WTC11 (cell line): Measurements from ENCODE around the gene QSOX2. TPM values are rescaled to one million over a fixed set of nuclear protein-coding genes. Genes with fewer than 3 reads are reported as not detected.

Experiments used
- ATAC-seq: fragments of 200-7000 bp; cut with Tn5 transposase; 2 replicates; pipeline ENCODE4 v1.10.0; 2021; ENCODE audit warnings: mild to moderate bottlenecking, moderate library complexity
- CTCF ChIA-PET: fragments of 300-600 bp; sonication (Branson Sonifier 250); formaldehyde crosslinking; loops from one replicate; lab custom pipeline; 2021; ENCODE audit warnings: antibody characterized with exemption; lab: Charles Lee
- POLR2A ChIA-PET: fragments of 350-600 bp; sonication (Branson Sonifier 250); formaldehyde crosslinking; loops from one replicate; lab custom pipeline; 2021; ENCODE audit warnings: antibody characterized with exemption; lab: Charles Lee
- DNase-seq: peaks from one replicate; pipeline ENCODE4 v3.0.0; 2021; ENCODE audit warnings: low spot score
- H3K27ac Mint-ChIP-seq: 2 replicates; pipeline ENCODE4 v1.8.0; 2021; ENCODE audit warnings: mixed read lengths
- H3K27me3 Mint-ChIP-seq: 2 replicates; pipeline ENCODE4 v1.8.0; 2021; ENCODE audit warnings: low read depth, mild to moderate bottlenecking, moderate library complexity, mixed read lengths
- H3K36me3 Mint-ChIP-seq: 2 replicates; pipeline ENCODE4 v1.8.0; 2021; ENCODE audit warnings: mixed read lengths
- H3K4me1 Mint-ChIP-seq: 2 replicates; pipeline ENCODE4 v1.8.0; 2022; ENCODE audit warnings: mixed read lengths
- H3K4me3 Mint-ChIP-seq: 2 replicates; pipeline ENCODE4 v1.8.0; 2021; ENCODE audit warnings: mild to moderate bottlenecking, moderate library complexity, mixed read lengths
- H3K9me3 Mint-ChIP-seq: 2 replicates; pipeline ENCODE4 v1.8.0; 2021; ENCODE audit warnings: mixed read lengths
- ESRRA ChIP-seq: sonication (generic); formaldehyde crosslinking; IDR thresholded peaks from 2 replicates; pipeline ENCODE4 v1.8.1; 2022; ENCODE audit warnings: mild to moderate bottlenecking, missing genetic modification reagents, borderline replicate concordance
- FOXP1 ChIP-seq: sonication (generic); formaldehyde crosslinking; IDR thresholded peaks from 2 replicates; pipeline ENCODE4 v1.8.0; 2022; ENCODE audit warnings: missing genetic modification reagents, mild to moderate bottlenecking, moderate library complexity, borderline replicate concordance
- NR1H2 ChIP-seq: sonication (generic); formaldehyde crosslinking; IDR thresholded peaks from 2 replicates; pipeline ENCODE4 v1.9.0; 2021; ENCODE audit warnings: mild to moderate bottlenecking, moderate library complexity, missing genetic modification reagents
- PRRX2 ChIP-seq: fragments of 250-450 bp; sonication (Bioruptor Pico); IDR thresholded peaks from 2 replicates; pipeline ENCODE4 v1.8.0; 2021; ENCODE audit warnings: mild to moderate bottlenecking
- SMAD3 ChIP-seq: sonication (generic); formaldehyde crosslinking; IDR thresholded peaks from 2 replicates; pipeline ENCODE4 v1.8.0; 2022; ENCODE audit warnings: missing genetic modification reagents, mild to moderate bottlenecking, borderline replicate concordance
- SP1 ChIP-seq: sonication (generic); formaldehyde crosslinking; conservative IDR thresholded peaks from 2 replicates; pipeline ENCODE4 v1.8.1; 2022; ENCODE audit warnings: missing genetic modification reagents
- ZNF317 ChIP-seq: sonication (generic); formaldehyde crosslinking; IDR thresholded peaks from 2 replicates; pipeline ENCODE4 v1.8.1; 2023; ENCODE audit warnings: low read depth, mild to moderate bottlenecking, moderate library complexity, missing genetic modification reagents, borderline replicate concordance
- total RNA-seq: library from RNA; stranded (reverse); gene quantifications from 3 replicates; pipeline ENCODE4 v1.2.3, GENCODE V29; 2021
- TF ChIP-seq, protein P1 (sequence below): sonication (generic); formaldehyde crosslinking; IDR thresholded peaks from 2 replicates; pipeline ENCODE4 v1.8.0; 2023; ENCODE audit warnings: missing genetic modification reagents, mild to moderate bottlenecking, borderline replicate concordance
- TF ChIP-seq, protein P2 (sequence below): sonication (generic); formaldehyde crosslinking; IDR thresholded peaks from 2 replicates; pipeline ENCODE4 v1.8.1; 2023; ENCODE audit warnings: mild to moderate bottlenecking, moderate library complexity, missing genetic modification reagents
- TF ChIP-seq, protein P3 (sequence below): sonication (generic); formaldehyde crosslinking; IDR thresholded peaks from 2 replicates; pipeline ENCODE4 v1.8.1; 2023; ENCODE audit warnings: mild to moderate bottlenecking, missing genetic modification reagents, borderline replicate concordance
- TF ChIP-seq, protein P4 (sequence below): fragments of 250-450 bp; sonication (Bioruptor Pico); IDR thresholded peaks from 2 replicates; pipeline ENCODE4 v2.1.2; 2022; ENCODE audit warnings: mild to moderate bottlenecking, moderate library complexity
- TF ChIP-seq, protein P5 (sequence below): sonication (generic); formaldehyde crosslinking; IDR thresholded peaks from 2 replicates; pipeline ENCODE4 v1.8.0; 2022; ENCODE audit warnings: mild to moderate bottlenecking, missing genetic modification reagents
- TF ChIP-seq, protein P6 (sequence below): fragments of 250-450 bp; sonication (Bioruptor Pico); conservative IDR thresholded peaks from 2 replicates; pipeline ENCODE4 v1.9.0; 2021; ENCODE audit warnings: mild to moderate bottlenecking
- TF ChIP-seq, protein P7 (sequence below): sonication (generic); formaldehyde crosslinking; conservative IDR thresholded peaks from 2 replicates; pipeline ENCODE4 v1.8.1; 2023; ENCODE audit warnings: mild to moderate bottlenecking, low read depth, missing genetic modification reagents, moderate library complexity

Gene QSOX2
- total RNA-seq, 1 experiment from 2014 or later = 33.2 TPM

DNA sequence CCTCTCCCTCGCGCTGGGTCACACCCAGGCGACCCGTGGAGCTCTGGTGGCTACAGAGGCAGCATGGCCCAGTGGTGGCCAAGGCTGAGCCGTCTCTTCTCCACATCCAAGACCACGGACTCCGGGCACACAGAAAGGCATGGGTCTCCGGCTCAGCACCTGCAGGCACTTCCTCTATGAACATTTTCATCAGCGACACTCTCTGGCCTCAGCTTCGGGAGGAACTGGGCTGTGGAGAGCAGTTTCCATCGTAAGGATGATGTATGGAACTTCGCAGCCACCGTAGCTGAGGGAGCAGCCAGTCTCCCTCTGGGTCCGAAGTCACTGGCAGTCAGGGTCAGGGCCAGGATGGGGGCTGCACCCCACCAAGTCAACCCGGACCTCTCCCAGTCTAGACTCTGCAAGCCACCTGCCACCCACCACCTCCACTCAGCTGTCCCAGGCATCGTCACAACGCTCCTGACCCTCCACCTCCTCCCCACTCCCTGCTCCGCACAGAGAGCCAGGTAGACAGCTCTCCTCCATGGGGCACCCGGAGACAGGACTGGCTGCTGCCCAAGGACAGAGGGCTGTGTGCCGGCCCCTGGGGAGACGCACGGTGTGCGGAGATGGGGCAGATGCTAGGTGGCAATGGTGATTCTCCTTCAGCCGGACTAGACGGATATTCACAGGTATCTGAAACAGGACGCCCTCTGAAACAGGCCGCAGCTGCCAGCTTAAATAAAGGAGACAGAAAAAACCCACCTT is 9.7 kb downstream of the QSOX2 start (continued):
- TF ChIP-seq, protein P1, sequence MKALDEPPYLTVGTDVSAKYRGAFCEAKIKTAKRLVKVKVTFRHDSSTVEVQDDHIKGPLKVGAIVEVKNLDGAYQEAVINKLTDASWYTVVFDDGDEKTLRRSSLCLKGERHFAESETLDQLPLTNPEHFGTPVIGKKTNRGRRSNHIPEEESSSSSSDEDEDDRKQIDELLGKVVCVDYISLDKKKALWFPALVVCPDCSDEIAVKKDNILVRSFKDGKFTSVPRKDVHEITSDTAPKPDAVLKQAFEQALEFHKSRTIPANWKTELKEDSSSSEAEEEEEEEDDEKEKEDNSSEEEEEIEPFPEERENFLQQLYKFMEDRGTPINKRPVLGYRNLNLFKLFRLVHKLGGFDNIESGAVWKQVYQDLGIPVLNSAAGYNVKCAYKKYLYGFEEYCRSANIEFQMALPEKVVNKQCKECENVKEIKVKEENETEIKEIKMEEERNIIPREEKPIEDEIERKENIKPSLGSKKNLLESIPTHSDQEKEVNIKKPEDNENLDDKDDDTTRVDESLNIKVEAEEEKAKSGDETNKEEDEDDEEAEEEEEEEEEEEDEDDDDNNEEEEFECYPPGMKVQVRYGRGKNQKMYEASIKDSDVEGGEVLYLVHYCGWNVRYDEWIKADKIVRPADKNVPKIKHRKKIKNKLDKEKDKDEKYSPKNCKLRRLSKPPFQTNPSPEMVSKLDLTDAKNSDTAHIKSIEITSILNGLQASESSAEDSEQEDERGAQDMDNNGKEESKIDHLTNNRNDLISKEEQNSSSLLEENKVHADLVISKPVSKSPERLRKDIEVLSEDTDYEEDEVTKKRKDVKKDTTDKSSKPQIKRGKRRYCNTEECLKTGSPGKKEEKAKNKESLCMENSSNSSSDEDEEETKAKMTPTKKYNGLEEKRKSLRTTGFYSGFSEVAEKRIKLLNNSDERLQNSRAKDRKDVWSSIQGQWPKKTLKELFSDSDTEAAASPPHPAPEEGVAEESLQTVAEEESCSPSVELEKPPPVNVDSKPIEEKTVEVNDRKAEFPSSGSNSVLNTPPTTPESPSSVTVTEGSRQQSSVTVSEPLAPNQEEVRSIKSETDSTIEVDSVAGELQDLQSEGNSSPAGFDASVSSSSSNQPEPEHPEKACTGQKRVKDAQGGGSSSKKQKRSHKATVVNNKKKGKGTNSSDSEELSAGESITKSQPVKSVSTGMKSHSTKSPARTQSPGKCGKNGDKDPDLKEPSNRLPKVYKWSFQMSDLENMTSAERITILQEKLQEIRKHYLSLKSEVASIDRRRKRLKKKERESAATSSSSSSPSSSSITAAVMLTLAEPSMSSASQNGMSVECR (CRISPR knock-in tag) = no peak
- TF ChIP-seq SP1 (no peak), NR1H2 (CRISPR knock-in tag) (no peak), SMAD3 (no peak), ESRRA (CRISPR knock-in tag) (no peak), ZNF317 (CRISPR knock-in tag) (no peak), FOXP1 (no peak)
- TF ChIP-seq, protein P2, sequence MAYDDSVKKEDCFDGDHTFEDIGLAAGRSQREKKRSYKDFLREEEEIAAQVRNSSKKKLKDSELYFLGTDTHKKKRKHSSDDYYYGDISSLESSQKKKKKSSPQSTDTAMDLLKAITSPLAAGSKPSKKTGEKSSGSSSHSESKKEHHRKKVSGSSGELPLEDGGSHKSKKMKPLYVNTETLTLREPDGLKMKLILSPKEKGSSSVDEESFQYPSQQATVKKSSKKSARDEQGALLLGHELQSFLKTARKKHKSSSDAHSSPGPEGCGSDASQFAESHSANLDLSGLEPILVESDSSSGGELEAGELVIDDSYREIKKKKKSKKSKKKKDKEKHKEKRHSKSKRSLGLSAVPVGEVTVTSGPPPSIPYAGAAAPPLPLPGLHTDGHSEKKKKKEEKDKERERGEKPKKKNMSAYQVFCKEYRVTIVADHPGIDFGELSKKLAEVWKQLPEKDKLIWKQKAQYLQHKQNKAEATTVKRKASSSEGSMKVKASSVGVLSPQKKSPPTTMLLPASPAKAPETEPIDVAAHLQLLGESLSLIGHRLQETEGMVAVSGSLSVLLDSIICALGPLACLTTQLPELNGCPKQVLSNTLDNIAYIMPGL (CRISPR knock-in tag) = no peak
- TF ChIP-seq, protein P3, sequence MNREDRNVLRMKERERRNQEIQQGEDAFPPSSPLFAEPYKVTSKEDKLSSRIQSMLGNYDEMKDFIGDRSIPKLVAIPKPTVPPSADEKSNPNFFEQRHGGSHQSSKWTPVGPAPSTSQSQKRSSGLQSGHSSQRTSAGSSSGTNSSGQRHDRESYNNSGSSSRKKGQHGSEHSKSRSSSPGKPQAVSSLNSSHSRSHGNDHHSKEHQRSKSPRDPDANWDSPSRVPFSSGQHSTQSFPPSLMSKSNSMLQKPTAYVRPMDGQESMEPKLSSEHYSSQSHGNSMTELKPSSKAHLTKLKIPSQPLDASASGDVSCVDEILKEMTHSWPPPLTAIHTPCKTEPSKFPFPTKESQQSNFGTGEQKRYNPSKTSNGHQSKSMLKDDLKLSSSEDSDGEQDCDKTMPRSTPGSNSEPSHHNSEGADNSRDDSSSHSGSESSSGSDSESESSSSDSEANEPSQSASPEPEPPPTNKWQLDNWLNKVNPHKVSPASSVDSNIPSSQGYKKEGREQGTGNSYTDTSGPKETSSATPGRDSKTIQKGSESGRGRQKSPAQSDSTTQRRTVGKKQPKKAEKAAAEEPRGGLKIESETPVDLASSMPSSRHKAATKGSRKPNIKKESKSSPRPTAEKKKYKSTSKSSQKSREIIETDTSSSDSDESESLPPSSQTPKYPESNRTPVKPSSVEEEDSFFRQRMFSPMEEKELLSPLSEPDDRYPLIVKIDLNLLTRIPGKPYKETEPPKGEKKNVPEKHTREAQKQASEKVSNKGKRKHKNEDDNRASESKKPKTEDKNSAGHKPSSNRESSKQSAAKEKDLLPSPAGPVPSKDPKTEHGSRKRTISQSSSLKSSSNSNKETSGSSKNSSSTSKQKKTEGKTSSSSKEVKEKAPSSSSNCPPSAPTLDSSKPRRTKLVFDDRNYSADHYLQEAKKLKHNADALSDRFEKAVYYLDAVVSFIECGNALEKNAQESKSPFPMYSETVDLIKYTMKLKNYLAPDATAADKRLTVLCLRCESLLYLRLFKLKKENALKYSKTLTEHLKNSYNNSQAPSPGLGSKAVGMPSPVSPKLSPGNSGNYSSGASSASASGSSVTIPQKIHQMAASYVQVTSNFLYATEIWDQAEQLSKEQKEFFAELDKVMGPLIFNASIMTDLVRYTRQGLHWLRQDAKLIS (CRISPR knock-in tag) = no peak
- TF ChIP-seq, protein P4, sequence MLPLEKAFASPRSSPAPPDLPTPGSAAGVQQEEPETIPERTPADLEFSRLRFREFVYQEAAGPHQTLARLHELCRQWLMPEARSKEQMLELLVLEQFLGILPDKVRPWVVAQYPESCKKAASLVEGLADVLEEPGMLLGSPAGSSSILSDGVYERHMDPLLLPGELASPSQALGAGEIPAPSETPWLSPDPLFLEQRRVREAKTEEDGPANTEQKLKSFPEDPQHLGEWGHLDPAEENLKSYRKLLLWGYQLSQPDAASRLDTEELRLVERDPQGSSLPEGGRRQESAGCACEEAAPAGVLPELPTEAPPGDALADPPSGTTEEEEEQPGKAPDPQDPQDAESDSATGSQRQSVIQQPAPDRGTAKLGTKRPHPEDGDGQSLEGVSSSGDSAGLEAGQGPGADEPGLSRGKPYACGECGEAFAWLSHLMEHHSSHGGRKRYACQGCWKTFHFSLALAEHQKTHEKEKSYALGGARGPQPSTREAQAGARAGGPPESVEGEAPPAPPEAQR (CRISPR knock-in tag) = no peak
- TF ChIP-seq, protein P5, sequence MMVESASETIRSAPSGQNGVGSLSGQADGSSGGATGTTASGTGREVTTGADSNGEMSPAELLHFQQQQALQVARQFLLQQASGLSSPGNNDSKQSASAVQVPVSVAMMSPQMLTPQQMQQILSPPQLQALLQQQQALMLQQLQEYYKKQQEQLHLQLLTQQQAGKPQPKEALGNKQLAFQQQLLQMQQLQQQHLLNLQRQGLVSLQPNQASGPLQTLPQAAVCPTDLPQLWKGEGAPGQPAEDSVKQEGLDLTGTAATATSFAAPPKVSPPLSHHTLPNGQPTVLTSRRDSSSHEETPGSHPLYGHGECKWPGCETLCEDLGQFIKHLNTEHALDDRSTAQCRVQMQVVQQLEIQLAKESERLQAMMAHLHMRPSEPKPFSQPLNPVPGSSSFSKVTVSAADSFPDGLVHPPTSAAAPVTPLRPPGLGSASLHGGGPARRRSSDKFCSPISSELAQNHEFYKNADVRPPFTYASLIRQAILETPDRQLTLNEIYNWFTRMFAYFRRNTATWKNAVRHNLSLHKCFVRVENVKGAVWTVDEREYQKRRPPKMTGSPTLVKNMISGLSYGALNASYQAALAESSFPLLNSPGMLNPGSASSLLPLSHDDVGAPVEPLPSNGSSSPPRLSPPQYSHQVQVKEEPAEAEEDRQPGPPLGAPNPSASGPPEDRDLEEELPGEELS = no peak

DNA sequence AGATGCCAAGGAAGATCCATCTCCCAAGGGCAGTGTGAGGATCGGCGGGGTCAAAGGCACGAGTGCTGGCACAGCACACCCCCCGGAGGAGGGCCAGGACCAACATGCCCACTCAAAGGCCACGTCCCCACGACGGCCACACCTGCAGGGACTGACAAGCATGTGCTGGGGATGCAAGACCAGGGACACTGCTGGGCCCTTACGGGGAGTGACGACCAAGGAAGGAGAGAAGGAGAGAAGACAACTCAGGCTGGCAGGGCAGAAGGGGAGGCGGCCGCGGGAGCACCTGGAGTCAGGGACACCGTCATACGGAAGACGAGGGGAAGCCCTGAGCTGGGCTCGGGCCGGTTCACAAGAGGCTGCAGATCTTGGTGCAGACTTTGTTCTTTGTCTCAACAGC is 10.4 kb downstream of the QSOX2 start:
- CTCF ChIA-PET = interaction anchor here (1.4 kb wide), 1 partner anchor 21 kb away, joined by 3 read pairs; no protein-coding TSS in a partner anchor
- peaks cover 4% of the 10 kb centered on the region; the same call in 1 of the 2 replicates for H3K4me1 Mint-ChIP-seq
- TF ChIP-seq, protein P6, sequence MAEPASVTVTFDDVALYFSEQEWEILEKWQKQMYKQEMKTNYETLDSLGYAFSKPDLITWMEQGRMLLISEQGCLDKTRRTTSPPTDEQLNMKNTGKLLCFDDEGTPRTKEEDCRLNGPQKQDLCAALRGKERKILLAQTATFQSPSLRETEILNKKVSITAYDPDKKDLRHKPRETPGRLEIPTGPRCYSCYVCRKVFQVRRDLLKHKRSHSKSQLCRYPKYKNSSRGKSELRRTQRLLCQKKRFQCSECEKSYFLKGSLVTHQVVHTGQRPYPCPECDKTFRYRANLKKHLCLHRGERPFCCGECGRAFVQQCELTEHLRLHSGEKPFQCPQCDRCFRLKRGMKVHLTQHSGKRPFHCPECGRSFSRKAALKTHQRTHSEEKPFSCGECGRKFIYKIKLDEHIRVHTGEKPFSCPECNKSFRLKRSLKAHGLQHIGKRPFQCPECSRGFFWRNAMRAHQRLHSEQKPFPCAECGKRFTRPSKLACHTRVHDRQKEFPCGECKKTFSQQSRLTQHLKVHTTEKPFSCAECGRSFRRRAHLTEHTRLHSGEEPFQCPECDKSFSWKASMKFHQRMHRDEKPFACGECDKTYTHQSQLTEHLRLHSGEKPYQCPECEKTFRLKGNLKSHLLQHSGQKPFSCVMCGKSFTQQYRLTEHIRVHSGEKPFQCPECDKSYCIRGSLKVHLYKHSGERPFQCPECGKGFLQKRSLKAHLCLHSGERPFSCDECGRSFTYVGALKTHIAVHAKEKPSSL = no peak
- TF ChIP-seq, protein P7, sequence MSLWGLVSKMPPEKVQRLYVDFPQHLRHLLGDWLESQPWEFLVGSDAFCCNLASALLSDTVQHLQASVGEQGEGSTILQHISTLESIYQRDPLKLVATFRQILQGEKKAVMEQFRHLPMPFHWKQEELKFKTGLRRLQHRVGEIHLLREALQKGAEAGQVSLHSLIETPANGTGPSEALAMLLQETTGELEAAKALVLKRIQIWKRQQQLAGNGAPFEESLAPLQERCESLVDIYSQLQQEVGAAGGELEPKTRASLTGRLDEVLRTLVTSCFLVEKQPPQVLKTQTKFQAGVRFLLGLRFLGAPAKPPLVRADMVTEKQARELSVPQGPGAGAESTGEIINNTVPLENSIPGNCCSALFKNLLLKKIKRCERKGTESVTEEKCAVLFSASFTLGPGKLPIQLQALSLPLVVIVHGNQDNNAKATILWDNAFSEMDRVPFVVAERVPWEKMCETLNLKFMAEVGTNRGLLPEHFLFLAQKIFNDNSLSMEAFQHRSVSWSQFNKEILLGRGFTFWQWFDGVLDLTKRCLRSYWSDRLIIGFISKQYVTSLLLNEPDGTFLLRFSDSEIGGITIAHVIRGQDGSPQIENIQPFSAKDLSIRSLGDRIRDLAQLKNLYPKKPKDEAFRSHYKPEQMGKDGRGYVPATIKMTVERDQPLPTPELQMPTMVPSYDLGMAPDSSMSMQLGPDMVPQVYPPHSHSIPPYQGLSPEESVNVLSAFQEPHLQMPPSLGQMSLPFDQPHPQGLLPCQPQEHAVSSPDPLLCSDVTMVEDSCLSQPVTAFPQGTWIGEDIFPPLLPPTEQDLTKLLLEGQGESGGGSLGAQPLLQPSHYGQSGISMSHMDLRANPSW (CRISPR knock-in tag) = no peak
- no peak for TF ChIP-seq PRRX2 (CRISPR knock-in tag)
- H3K27ac Mint-ChIP-seq = peak overlapping the region; percentile 45; the same call in 1 of the 2 replicates
- ATAC-seq (no peak), DNase-seq (no peak)
- H3K27me3 Mint-ChIP-seq = no peaks in the 10 kb centered on the region
- peaks cover 10% of the 10 kb centered on the region for H3K36me3 Mint-ChIP-seq
- no peak overlapping the region for H3K4me3 Mint-ChIP-seq
- no peaks in the 10 kb centered on the region for H3K9me3 Mint-ChIP-seq
- POLR2A ChIA-PET = no interaction called here
